IPS-11a (cell line): ENCODE data around the gene GTF2H2C_2.
"Not testable (repeated sequence)": the region's sequence is repeated elsewhere in the genome, so short reads cannot be mapped to it uniquely, and the experiment has no call there.

Experiments used
- H3K4me3 ChIP-seq: one replicate; pipeline ENCODE4 v1.5.1; 2013; ENCODE audit warnings: low read depth, low read length, control low read depth

Gene GTF2H2C_2

DNA sequence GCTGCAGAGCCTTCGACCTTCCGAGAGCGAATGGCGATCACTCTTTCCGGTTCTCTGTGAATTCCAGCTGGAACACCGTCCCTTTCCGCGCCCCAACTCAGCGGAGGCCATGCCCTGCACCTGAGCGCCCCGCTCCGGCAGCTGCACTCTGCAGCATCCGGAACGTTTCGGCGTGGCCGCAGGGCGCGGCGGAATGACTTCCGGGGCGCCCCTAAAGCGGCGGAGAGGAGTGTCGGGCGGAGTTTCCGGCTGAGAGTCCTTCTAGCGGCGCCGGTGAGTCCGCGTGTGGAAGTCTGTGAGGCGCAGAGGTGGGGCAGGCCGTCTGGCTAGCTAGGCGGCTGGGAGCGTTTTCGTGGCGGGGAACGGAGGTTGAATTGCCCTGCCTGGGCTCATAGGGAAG, at the start of gene GTF2H2C_2:
Gene GTF2H2C_2 (plus strand): TSS at position 252 of the 400 bp plus-strand sequence.
- not testable (repeated sequence) for H3K4me3 ChIP-seq

DNA sequence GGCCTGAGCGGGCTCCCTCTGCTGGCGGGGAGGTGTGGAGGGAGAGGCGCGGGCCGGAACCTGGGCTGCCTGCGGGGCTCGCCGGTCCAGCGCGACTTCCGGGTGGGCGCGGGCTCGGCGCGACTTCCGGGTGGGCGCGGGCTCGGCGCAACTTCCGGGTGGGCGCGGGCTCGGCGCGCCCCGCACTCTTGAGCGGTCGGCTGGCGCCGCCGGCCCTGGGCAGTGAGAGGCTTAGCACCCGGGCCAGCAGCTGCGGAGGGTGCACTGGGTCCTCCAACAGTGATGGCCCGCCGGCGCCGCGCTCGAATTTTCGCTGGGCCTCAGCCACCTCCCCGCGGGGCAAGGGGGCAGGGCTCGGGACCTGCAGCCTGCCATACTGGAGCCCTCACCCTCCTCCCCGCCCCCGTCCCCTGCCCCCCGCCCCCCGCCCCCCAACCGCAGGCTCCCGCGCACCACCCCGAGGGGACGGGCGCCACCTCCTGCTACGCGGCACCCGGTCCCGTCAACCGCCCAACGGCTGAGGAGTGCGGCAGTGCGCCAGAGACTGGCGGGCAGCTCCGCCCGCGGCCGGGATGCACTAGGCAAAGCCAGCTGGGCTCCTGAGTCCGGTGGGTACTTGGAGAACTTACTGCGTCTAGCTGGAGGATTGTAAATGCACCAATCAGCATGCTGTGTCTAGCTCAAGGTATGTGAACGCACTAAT, 14.0 kb upstream of the GTF2H2C_2 start:
- peak overlapping the region; percentile 72 for H3K4me3 ChIP-seq

DNA sequence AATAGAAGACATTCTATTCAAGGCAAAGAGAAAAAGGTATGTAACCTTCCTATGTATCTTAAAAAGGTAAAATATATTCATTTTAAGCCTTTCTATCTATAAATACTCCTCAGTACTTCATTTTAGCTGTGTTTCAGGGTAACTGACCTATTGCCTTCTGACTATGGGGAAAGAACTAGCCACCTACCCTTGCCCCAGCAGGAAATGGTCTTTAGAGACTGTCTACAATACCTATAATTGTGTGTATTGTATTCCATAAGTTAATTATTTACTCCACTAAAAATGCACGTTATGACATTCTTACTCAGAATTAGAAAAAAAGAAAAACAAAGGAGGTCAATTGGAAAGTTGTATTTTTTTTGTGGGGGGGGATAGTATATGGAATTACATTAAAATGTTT, 6.2 kb downstream of the GTF2H2C_2 start:
- not testable (repeated sequence) for H3K4me3 ChIP-seq

DNA sequence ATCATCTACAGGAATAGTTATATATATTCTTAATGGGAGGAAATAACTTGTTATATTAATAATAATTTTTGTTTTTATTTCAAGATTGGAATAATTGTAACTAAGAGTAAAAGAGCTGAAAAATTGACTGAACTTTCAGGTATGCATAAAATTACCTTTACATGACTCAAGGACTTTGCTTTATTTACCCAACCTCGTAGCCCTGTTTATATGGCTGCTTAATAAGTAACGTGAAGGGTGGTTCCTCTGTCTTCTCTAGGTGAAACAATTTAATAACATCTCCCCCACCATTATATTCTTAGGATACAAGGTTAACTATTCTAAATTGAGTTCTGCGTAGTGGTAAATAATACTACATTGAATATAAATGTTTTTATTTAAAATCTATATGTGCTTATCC, 8.0 kb downstream of the GTF2H2C_2 start:
- H3K4me3 ChIP-seq = not testable (repeated sequence)

DNA sequence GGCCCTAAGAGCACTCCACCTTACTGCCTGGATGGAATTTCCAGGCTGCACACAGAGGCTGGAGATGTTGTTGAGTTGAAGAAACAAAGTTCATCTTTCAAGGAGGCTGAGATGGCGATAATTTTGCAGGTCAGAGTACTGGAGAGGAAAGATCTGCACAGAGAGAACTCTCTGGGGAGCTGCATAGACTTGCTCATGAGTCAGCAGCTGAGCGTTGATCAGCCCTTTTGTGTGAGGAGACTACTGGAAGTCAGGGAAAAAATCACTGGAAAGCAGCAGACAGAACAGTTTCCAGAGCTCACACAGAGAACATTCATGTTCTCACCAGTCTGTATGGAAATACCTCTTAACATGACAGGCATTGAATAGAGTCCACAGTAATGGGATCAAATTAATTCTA, 23.4 kb downstream of the GTF2H2C_2 start:
- not testable (repeated sequence) for H3K4me3 ChIP-seq

DNA sequence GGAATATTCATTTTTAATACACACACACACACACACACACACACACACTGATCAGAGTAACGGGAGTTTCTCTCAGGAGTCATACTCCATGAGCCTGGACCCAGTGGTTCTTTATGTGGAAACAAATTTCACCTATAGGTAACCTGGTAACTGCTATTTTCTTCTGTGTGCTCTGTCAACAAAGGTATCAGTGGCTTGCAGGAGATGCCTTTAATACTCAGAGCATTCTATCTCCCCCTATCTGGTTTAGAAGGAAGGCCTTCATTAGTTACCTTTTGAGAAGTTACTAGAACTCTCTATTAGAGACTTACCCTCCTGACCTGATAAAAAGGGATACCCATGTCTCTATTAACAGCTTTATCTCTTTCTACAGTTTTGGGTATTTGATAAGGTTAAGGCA, 34.4 kb downstream of the GTF2H2C_2 start:
- not testable (repeated sequence) for H3K4me3 ChIP-seq

DNA sequence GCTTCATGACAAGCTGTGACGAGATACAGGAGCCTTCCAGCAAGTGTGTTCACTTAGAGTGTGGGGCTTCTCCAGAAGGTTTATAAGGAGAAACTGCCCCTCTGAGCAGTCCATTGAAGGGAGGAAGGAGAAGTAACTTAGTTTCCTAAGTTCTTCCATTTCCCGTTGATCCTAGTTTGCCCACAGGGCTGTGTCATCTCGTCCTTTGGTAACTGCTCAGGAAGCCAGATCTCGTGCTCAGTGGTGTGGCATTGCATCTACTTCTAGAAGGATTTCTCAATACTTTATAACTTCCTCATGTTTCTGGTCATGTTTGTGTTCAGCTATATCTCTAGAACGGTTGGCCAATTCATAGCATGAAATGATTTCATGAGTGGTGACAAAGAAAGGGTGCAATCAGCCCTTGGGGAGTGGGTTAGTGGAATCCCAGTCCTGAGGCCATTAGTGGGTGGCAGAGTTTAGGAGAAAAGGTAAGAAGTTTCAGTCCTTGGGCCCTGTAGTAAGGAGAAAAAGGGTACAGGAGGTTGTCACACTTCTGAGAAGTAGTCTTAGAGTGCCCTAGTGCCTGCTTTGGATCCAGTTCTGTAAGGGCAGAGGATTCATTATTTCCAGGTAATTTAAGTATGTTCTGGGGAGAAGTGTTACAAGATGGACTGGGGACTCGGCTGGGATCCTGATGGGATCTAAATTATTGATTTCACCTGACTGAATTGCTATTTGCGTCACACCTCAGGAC, 36.2 kb downstream of the GTF2H2C_2 start:
- H3K4me3 ChIP-seq = not testable (repeated sequence)

DNA sequence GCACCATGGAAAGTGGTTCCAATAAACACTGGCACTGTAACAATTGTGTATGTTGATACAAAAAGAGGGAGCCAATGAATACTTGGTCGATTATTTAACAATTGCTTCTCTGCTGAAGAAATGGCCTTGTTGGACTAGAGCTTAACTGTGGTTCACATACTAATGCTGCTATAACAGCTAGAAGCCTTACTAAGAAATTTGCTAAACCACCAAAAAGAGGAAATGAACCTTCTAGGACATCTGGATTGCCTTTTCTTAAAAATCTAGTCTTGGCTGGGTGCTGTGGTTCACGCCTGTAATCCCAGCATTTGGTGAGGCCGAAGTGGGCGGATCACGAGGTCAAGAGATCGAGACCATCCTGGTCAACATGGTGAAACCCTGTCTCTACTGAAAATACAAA, 41.9 kb downstream of the GTF2H2C_2 start:
- H3K4me3 ChIP-seq = not testable (repeated sequence)

DNA sequence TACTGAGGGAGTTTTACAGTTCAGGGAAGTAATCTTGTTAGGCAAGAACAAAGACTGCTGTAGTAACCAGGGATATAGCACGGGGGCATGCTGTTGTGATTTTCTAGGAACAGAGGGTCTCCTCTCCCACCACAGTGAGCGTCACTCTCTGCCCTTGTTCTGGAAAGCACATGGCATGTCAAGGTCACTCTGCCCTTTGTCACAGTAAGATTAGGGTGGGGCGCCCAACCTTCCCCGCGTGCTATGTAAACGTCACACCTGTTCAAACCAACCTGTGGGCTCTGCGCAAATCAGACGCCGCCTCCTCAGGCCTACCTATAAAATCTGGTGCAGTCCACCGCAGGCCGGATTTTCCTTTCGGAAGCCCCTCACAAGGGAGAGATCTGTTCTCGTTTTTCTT, 44.0 kb downstream of the GTF2H2C_2 start:
- not testable (repeated sequence) for H3K4me3 ChIP-seq

DNA sequence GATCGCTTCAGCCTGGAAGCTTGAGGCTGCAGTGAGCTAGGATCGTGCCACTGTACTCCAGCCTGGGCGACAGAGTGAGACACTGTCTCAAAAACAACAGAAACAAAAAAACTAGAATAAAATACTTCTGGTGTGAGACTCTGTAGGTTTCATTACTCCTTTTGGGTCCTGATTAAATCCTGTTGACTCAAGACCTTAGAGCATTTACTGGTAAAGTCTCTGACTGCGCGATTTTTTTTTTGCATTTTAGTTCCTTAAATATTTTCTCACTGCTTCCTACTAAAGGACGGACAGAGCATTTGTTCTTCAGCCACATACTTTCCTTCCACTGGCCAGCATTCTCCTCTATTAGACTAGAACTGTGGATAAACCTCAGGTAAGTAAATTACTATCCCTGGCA, 46.8 kb downstream of the GTF2H2C_2 start:
- not testable (repeated sequence) for H3K4me3 ChIP-seq

DNA sequence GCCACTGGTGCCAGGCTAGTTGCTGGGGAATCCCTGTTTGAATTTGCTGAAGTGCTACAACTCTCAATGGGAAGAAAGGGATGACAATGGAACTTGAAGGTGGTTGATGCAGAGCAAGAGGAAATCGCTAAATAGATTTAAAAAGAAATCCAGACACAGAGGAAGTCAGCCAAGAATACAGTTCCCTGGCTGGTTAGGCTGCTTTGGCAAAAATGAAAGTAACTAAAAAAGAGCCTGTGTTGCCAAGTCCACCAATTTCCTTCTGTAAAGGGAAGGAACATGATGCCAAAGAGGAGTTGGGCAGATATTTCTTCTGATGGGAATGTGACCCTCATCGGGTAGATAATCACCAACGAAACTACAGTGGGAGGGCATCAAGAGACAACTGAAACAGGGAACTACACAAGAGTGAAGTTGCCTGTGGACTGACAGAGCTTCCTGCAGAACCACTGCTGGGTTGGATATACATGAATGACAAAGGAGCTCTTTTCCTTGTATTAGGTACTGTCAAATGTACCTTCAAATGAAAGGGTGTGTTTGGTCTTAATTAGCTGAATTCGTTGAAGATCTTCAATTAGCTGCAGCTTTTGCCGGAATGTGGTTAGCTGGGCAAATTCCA, 49.0 kb downstream of the GTF2H2C_2 start:
- H3K4me3 ChIP-seq = not testable (repeated sequence)

DNA sequence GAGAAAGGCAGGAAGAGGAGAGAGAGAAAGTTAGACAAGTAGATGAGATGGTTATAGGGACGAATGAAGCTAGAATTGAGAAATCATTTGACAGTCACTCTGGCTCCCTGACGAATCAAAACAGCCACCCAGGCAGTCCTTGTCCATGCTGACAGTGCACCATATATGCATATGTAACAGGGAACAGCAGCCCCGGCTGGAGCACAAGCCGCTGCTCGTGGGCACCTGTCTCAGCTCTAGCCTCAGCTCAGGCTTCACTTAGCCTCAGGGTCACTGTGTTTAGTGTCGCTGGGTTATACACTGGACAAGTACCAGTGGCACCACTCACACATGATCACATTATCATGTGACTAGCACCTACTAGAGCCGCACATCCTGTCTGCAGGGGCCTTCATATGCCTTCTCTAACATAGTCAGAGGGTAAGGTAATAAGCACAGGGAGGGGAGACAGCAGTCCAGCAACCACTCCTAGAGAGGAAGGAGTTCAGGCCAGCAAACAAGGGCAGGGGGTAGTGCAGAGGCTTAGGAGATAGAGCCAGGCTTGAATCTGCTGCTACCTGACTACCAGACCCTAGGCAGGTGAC, 54.9 kb downstream of the GTF2H2C_2 start:
- not testable (repeated sequence) for H3K4me3 ChIP-seq
